ENCODE data around the gene NR2C1. TPM values are rescaled to one million over a fixed set of nuclear protein-coding genes. Genes with fewer than 3 reads are reported as not detected.

Gene NR2C1
- total RNA-seq, 1 donor from 2014 or later = 70.2 TPM

DNA sequence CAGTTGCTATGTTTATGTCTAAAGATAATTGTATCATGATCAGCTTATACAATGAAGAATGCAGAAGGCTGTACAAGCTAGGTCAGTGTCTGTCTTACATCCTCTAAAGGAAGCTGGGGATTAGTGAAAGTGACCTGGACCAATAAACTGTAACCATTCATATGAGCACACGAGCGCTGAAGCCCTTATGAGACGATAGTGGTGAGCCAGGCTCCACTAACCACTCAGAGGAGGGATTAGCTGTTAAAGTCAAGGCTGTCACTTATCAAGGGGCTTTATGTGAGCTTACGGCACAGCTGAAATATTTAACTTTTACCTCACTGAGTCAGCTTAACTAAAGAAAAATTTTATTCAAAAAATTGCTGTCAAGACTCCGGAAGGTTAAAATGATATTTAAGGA, 100.2 kb downstream of the NR2C1 start:
- no peaks in the 10 kb centered on the region for H3K9me3 Mint-ChIP-seq (ENCODE audit: unreplicated experiment)
- H3K4me3 Mint-ChIP-seq (ENCODE audit: unreplicated experiment) = no peak overlapping the region
- no peaks in the 10 kb centered on the region for H3K36me3 Mint-ChIP-seq (ENCODE audit: low read depth, unreplicated experiment)
- TF ChIP-seq, protein P1, sequence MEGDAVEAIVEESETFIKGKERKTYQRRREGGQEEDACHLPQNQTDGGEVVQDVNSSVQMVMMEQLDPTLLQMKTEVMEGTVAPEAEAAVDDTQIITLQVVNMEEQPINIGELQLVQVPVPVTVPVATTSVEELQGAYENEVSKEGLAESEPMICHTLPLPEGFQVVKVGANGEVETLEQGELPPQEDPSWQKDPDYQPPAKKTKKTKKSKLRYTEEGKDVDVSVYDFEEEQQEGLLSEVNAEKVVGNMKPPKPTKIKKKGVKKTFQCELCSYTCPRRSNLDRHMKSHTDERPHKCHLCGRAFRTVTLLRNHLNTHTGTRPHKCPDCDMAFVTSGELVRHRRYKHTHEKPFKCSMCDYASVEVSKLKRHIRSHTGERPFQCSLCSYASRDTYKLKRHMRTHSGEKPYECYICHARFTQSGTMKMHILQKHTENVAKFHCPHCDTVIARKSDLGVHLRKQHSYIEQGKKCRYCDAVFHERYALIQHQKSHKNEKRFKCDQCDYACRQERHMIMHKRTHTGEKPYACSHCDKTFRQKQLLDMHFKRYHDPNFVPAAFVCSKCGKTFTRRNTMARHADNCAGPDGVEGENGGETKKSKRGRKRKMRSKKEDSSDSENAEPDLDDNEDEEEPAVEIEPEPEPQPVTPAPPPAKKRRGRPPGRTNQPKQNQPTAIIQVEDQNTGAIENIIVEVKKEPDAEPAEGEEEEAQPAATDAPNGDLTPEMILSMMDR (IDR thresholded peaks at IDR 0.05; ENCODE audit: unreplicated experiment) = no peak
- no peak for DNase-seq (ENCODE audit: low spot score)
- peaks cover 2% of the 10 kb centered on the region for H3K27me3 Mint-ChIP-seq (ENCODE audit: unreplicated experiment)
- no peak overlapping the region for H3K27ac Mint-ChIP-seq (ENCODE audit: unreplicated experiment)
- H3K4me1 Mint-ChIP-seq (ENCODE audit: unreplicated experiment) = peaks cover 8% of the 10 kb centered on the region

DNA sequence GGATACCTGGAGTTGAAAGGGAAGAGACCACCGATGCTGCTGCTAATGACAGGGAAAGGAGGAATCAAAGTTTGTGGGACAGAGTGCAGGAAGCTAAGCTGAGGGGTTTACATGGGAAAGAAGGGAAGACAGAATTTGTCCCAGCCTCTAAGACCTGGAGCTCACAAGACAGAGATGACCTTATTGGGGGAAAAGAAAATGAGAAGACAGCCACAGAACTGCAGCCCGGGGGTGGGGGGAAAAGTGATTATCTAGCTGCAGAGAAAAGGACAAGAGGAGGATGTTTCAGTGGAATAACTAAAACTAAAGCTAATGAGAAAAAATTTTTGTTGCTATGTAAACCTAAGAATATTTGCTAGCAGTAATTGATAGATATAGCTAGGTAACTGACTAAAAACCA, 100.6 kb downstream of the NR2C1 start:
- no peak for DNase-seq (ENCODE audit: low spot score)
- Mint-ChIP-seq H3K4me3 (ENCODE audit: unreplicated experiment) (no peak overlapping the region), H3K9me3 (ENCODE audit: unreplicated experiment) (no peaks in the 10 kb centered on the region), H3K27ac (ENCODE audit: unreplicated experiment) (no peak overlapping the region), H3K4me1 (ENCODE audit: unreplicated experiment) (peaks cover 8% of the 10 kb centered on the region), H3K36me3 (ENCODE audit: low read depth, unreplicated experiment) (no peaks in the 10 kb centered on the region), H3K27me3 (ENCODE audit: unreplicated experiment) (peaks cover 2% of the 10 kb centered on the region)
- TF ChIP-seq, protein P1 (IDR thresholded peaks at IDR 0.05; ENCODE audit: unreplicated experiment) = no peak

DNA sequence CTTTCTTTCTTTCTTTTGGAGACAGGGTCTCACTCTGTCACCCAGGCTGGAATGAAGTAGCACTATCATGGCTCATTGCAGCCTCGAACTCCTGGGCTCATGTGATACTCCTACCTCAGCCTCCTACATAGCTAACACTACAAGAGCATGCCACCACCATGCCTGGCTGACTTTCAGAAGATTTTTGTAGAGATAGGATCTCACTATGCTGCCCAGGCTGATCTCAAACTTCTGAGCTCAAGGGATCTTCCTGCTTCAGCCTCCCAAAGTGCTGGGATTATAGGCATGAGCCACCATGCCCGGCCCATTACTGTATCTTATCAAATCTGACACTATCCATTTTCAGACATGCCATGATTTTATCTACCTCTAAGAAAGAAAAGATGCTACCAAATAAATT, 101.5 kb downstream of the NR2C1 start:
- no peak for DNase-seq (ENCODE audit: low spot score)
- Mint-ChIP-seq H3K27me3 (ENCODE audit: unreplicated experiment) (peaks cover 5% of the 10 kb centered on the region), H3K27ac (ENCODE audit: unreplicated experiment) (no peak overlapping the region), H3K9me3 (ENCODE audit: unreplicated experiment) (no peaks in the 10 kb centered on the region), H3K4me3 (ENCODE audit: unreplicated experiment) (no peak overlapping the region), H3K36me3 (ENCODE audit: low read depth, unreplicated experiment) (no peaks in the 10 kb centered on the region), H3K4me1 (ENCODE audit: unreplicated experiment) (peaks cover 13% of the 10 kb centered on the region)
- TF ChIP-seq, protein P1 (IDR thresholded peaks at IDR 0.05; ENCODE audit: unreplicated experiment) = no peak

DNA sequence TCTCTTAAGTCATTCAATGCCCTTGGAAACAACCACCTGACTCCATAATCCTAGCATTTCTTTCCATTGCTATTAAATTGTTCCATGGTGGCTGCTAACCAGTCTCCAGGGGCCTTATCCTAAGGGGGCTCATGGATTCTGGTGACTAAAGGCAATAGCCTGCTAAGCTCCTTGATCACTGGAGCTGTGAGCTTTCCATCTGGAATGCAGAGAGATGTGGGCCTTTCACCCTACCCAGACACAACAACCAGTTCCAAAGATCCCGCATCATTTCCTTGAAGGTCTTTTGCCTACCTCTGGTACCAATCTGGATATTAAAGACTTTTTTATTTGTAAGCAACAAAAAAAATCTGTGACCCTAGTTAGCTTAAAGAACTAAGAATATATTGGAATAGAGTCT, 102.9 kb downstream of the NR2C1 start:
- Mint-ChIP-seq H3K4me3 (ENCODE audit: unreplicated experiment) (no peak overlapping the region), H3K36me3 (ENCODE audit: low read depth, unreplicated experiment) (no peaks in the 10 kb centered on the region), H3K9me3 (ENCODE audit: unreplicated experiment) (no peaks in the 10 kb centered on the region), H3K27me3 (ENCODE audit: unreplicated experiment) (peaks cover 5% of the 10 kb centered on the region), H3K27ac (ENCODE audit: unreplicated experiment) (no peak overlapping the region), H3K4me1 (ENCODE audit: unreplicated experiment) (peaks cover 15% of the 10 kb centered on the region)
- TF ChIP-seq, protein P1 (IDR thresholded peaks at IDR 0.05; ENCODE audit: unreplicated experiment) = no peak
- DNase-seq (ENCODE audit: low spot score) = no peak

Other genes with a start within 250 kb of the NR2C1 start
- 96.5 TPM for gene NDUFA12, start 69.9 kb downstream of the NR2C1 start, total RNA-seq (ENCODE audit: unreplicated experiment)
- gene FGD6, start 143.8 kb upstream of the NR2C1 start, total RNA-seq (ENCODE audit: unreplicated experiment) = 35.4 TPM
- 89.9 TPM for gene VEZT, start 144.2 kb upstream of the NR2C1 start, total RNA-seq (ENCODE audit: unreplicated experiment)

All from endothelial cell (in vitro differentiated cells).